Loucy (cell line): Measurements from ENCODE around the gene CHST12.

ENCODE experiments used
- H2AFZ ChIP-seq: fragments of 200-600 bp; sonication (generic); 2 replicates; pipeline ENCODE4 v1.6.0; 2016; ENCODE audit warnings: antibody characterized with exemption, mild to moderate bottlenecking, low read length, moderate library complexity
- H3F3A ChIP-seq: fragments of 200-600 bp; 2 replicates; pipeline ENCODE4 v1.6.0; 2016; ENCODE audit warnings: antibody characterized with exemption, low read depth, mild to moderate bottlenecking
- H3K27me3 ChIP-seq: fragments of 200-600 bp; sonication (generic); 2 replicates; pipeline ENCODE4 v1.6.1; 2014; ENCODE audit warnings: low read length, mild to moderate bottlenecking; ENCODE audit not compliant: insufficient read depth, poor library complexity, severe bottlenecking
- H3K36me3 ChIP-seq: fragments of 200-600 bp; sonication (generic); 2 replicates; pipeline ENCODE4 v1.6.1; 2016; ENCODE audit warnings: low read length; ENCODE audit not compliant: insufficient read depth
- H3K4me1 ChIP-seq: fragments of 200-600 bp; sonication (generic); 2 replicates; pipeline ENCODE4 v1.5.1; 2014; ENCODE audit warnings: low read length, mild to moderate bottlenecking; ENCODE audit not compliant: insufficient read depth, poor library complexity, severe bottlenecking
- H3K4me2 ChIP-seq: fragments of 200-600 bp; sonication (generic); 2 replicates; pipeline ENCODE4 v1.6.0; 2014; ENCODE audit warnings: antibody characterized with exemption, low read length, low read depth, mild to moderate bottlenecking; ENCODE audit not compliant: poor library complexity, severe bottlenecking
- H3K4me3 ChIP-seq: fragments of 200-600 bp; sonication (generic); 2 replicates; pipeline ENCODE4 v1.5.1; 2014; ENCODE audit warnings: low read length, mild to moderate bottlenecking, mixed read lengths; ENCODE audit not compliant: poor library complexity, severe bottlenecking
- H3K79me2 ChIP-seq: fragments of 200-600 bp; sonication (generic); 2 replicates; pipeline ENCODE4 v1.6.1; 2014; ENCODE audit warnings: low read length; ENCODE audit not compliant: insufficient read depth
- H3K9ac ChIP-seq: fragments of 200-600 bp; sonication (generic); 2 replicates; pipeline ENCODE4 v1.6.0; 2014; ENCODE audit warnings: mild to moderate bottlenecking, low read depth, low read length, moderate library complexity; ENCODE audit not compliant: poor library complexity, severe bottlenecking
- H3K9me2 ChIP-seq: fragments of 200-600 bp; sonication (generic); replicated peaks from 2 replicates; pipeline ENCODE4 v1.6.1; 2016; ENCODE audit warnings: low read depth, low read length, mixed read lengths
- H3K9me3 ChIP-seq: fragments of 200-600 bp; sonication (generic); 2 replicates; pipeline ENCODE4 v1.6.1; 2014; ENCODE audit warnings: mild to moderate bottlenecking, antibody characterized with exemption, low read length, low read depth; ENCODE audit not compliant: insufficient read depth
- H4K20me1 ChIP-seq: fragments of 200-600 bp; sonication (generic); 2 replicates; pipeline ENCODE4 v1.6.0; 2014; ENCODE audit warnings: antibody characterized with exemption, low read length, mild to moderate bottlenecking; ENCODE audit not compliant: insufficient read depth, poor library complexity, severe bottlenecking
- EZH2phosphoT487 ChIP-seq: fragments of 200-600 bp; IDR thresholded peaks from 2 replicates; pipeline ENCODE4 v1.6.1; 2018; ENCODE audit warnings: antibody characterized with exemption, mild to moderate bottlenecking, moderate library complexity, borderline replicate concordance
- TF ChIP-seq, protein P1 (sequence below): fragments of 200-600 bp; sonication (generic); conservative IDR thresholded peaks from 2 replicates; pipeline ENCODE4 v1.5.1; 2014; ENCODE audit warnings: mild to moderate bottlenecking, antibody characterized with exemption, low read length

The CHST12 gene

DNA sequence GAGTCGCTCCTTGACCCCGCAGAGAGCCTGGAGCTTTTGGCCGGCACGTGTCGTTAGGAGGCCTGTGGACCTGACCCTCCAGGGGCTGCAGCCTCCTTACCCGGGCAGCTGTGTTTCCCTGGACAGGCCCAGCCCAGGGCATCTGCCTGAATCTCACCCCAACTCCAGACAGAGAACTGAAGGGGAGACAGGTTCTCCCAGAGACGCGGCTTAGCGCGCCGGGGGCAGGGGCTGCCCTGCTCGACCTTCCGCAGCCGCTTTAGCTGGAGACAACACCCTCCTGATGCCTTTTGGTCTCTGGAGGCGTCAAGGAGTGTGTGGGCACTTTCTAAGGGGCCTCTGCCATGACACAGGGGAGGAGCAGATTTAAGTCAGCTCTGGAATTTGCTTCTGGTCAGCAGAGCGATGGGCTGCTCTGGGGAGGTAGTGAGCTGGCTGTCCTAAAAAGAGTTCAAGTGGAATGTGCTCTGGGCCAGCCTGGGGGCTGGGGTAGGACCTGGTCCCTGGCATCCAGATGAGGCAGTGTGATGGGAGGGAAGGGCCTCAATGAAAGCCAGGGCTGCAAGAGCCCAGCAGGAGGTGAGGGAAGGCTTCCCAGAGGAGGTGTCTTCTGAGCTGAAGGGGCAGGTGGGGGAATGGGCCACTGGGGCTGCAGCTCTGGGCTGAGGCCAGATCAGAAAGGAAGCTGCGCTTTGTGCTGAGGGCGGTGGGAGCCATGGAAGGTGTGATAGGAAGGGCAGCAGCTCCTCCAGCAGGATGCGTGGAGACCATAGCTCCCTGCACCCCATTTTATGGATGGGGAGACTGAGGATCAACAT is 67.0 kb downstream of the CHST12 start:
- Histone ChIP-seq H3K4me3 (no peak overlapping the region), H3K79me2 (no peaks in the 10 kb centered on the region), H3K4me2 (no peak overlapping the region), H3K9me2 (no peaks in the 10 kb centered on the region), H3K9me3 (no peaks in the 10 kb centered on the region), H2AFZ (no peak overlapping the region), H3K36me3 (no peaks in the 10 kb centered on the region), H3K27me3 (no peaks in the 10 kb centered on the region), H4K20me1 (no peaks in the 10 kb centered on the region), H3K4me1 (peaks cover 6% of the 10 kb centered on the region), H3K9ac (peak overlapping the region; percentile 45), H3F3A (no peaks in the 10 kb centered on the region)
- TF ChIP-seq, protein P1, sequence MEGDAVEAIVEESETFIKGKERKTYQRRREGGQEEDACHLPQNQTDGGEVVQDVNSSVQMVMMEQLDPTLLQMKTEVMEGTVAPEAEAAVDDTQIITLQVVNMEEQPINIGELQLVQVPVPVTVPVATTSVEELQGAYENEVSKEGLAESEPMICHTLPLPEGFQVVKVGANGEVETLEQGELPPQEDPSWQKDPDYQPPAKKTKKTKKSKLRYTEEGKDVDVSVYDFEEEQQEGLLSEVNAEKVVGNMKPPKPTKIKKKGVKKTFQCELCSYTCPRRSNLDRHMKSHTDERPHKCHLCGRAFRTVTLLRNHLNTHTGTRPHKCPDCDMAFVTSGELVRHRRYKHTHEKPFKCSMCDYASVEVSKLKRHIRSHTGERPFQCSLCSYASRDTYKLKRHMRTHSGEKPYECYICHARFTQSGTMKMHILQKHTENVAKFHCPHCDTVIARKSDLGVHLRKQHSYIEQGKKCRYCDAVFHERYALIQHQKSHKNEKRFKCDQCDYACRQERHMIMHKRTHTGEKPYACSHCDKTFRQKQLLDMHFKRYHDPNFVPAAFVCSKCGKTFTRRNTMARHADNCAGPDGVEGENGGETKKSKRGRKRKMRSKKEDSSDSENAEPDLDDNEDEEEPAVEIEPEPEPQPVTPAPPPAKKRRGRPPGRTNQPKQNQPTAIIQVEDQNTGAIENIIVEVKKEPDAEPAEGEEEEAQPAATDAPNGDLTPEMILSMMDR = no peak
- no peak for TF ChIP-seq EZH2phosphoT487

GRCh38 chr7:2471022-2471329 is 67.6 kb downstream of the CHST12 start:
- no peaks in the 10 kb centered on the region for H4K20me1 ChIP-seq
- H3K9ac ChIP-seq = peak overlapping the region; percentile 45
- H3K36me3 ChIP-seq = no peaks in the 10 kb centered on the region
- H3K4me2 ChIP-seq = no peak overlapping the region
- H3F3A ChIP-seq = no peaks in the 10 kb centered on the region
- TF ChIP-seq, protein P1 = no peak
- no peak overlapping the region for H2AFZ ChIP-seq
- H3K9me2 ChIP-seq = no peaks in the 10 kb centered on the region
- no peak overlapping the region for H3K4me3 ChIP-seq
- H3K27me3 ChIP-seq = no peaks in the 10 kb centered on the region
- H3K9me3 ChIP-seq = no peaks in the 10 kb centered on the region
- H3K79me2 ChIP-seq = no peaks in the 10 kb centered on the region
- H3K4me1 ChIP-seq = peaks cover 6% of the 10 kb centered on the region

DNA sequence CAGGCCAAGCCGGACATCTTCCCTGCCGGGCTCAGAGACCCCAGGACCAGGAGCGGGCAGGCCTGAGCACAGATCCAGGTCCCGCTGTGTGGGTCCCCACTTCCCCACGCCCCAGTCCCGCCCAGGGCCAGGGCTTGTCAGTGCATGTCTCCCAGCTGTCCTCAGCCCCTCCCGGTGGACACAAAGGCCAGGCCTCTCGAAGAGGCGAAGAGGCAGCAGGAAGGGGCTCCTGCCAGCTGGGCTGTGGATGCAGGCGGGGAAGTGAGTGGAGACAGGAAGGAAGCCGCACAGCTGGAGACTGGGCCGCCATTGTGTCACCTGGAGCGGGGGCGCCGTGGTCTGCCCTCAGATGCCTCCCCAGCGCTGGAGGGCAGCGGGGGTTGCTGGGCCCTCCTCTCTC is 68.0 kb downstream of the CHST12 start:
- H3K4me2 ChIP-seq = no peak overlapping the region
- H3K4me1 ChIP-seq = peaks cover 6% of the 10 kb centered on the region
- H3F3A ChIP-seq = no peaks in the 10 kb centered on the region
- H4K20me1 ChIP-seq = no peaks in the 10 kb centered on the region
- TF ChIP-seq, protein P1 = no peak
- no peak for TF ChIP-seq EZH2phosphoT487
- H3K4me3 ChIP-seq = no peak overlapping the region
- no peaks in the 10 kb centered on the region for H3K9me3 ChIP-seq
- no peaks in the 10 kb centered on the region for H3K27me3 ChIP-seq
- H2AFZ ChIP-seq = no peak overlapping the region
- no peaks in the 10 kb centered on the region for H3K79me2 ChIP-seq
- peak overlapping the region; percentile 45 for H3K9ac ChIP-seq
- H3K9me2 ChIP-seq = no peaks in the 10 kb centered on the region
- H3K36me3 ChIP-seq = no peaks in the 10 kb centered on the region
